ENCODE measurements around the gene CCNL2.
"Not testable (repeated sequence)": the region's sequence is repeated elsewhere in the genome, so short reads cannot be mapped to it uniquely, and the experiment has no call there.

The CCNL2 gene

DNA sequence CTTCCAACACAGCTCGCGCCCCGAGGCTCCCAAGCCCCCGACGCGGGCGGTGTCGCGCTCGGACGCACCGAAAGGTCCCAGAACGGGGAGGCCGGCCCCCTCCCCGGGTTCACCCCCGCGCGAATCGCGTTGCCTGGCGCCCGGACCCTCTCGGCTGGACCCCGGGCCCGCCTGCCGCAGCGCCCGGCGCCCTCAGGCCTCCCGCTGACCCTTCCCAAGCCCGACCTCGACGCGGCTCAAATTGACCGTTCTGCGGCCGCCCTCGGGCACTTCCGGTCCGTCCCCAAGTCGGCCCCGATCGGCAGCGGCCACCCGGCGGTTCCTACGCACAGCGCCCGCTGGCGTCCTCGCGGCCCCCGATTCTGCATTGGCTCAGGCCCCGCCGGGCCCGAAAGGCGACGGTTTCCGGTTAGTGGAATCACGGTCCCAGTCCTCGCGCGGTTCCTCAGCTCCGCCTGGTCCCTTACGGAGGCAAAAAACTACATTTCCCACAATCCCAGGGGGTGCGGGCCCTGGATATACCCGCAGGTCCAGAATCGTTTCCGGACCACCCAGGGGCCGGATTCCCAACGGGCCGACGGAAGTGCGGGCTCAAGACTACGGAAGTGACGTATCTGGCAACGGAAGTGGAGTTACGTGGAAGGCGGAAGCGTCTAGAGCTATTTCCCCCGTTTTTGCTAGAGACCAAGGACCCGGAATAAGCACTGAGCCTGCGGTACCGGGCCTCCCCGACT is 24.0 kb downstream of the CCNL2 start, which contains the start of gene AURKAIP1:
TSS of gene AURKAIP1 (minus strand) at position 279 of the 734 bp plus-strand sequence. CDS start 451 bp downstream, outside the sequence.
- H3K36me3 ChIP-seq (ENCODE audit: control insufficient read depth in 1 of 2, insufficient read depth in 2 of 2, low read length in 2 of 2) = peaks cover 0 to 12% of the 10 kb centered on the region in 2 donors
- H3K4me3 ChIP-seq (ENCODE audit: low read depth in 1 of 2, low read length in 2 of 2) = peak within 1 kb of the TSS; percentile 67 to 85
- H3K4me1 ChIP-seq (ENCODE audit: control insufficient read depth in 1 of 2, insufficient read depth in 2 of 2, low read length in 2 of 2) = peaks cover 6 to 39% of the 10 kb centered on the region in 2 donors
- no peaks in the 10 kb centered on the region for H3K9me3 ChIP-seq (ENCODE audit: control insufficient read depth in 1 of 2, low read length in 2 of 2)
- no peaks in the 10 kb centered on the region for H3K27me3 ChIP-seq (ENCODE audit: low read depth, low read length)
- H3K27ac ChIP-seq (ENCODE audit: low read length) = peak within 1 kb of the TSS; percentile 85

DNA sequence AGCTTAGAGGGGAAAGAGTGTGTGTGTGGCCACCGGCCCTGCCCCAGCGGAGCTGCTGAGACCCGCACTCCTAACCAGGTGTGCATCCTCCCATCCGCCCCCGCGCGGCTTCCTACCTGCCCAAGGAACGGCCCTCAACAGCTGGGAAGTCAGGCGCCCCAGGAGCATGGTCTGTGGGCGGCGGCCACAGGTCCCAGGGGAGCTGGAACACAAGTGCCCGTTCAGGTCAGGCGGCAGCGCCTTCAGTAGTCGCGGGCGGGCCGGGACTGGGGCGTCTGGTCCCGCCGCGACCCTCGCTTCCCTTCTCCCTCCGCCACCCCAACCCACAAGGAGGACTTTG is 24.6 kb downstream of the CCNL2 start:
- Histone ChIP-seq H3K4me3 (ENCODE audit: low read depth in 1 of 2, low read length in 2 of 2) (peak overlapping the region; percentile 67 to 85), H3K9me3 (ENCODE audit: control insufficient read depth in 1 of 2, low read length in 2 of 2) (no peaks in the 10 kb centered on the region), H3K36me3 (ENCODE audit: control insufficient read depth in 1 of 2, insufficient read depth in 2 of 2, low read length in 2 of 2) (peaks cover 0 to 12% of the 10 kb centered on the region in 2 donors), H3K27me3 (ENCODE audit: low read depth, low read length) (no peaks in the 10 kb centered on the region), H3K27ac (ENCODE audit: low read length) (peak overlapping the region; percentile 51), H3K4me1 (ENCODE audit: control insufficient read depth in 1 of 2, insufficient read depth in 2 of 2, low read length in 2 of 2) (peaks cover 6 to 39% of the 10 kb centered on the region in 2 donors)

DNA sequence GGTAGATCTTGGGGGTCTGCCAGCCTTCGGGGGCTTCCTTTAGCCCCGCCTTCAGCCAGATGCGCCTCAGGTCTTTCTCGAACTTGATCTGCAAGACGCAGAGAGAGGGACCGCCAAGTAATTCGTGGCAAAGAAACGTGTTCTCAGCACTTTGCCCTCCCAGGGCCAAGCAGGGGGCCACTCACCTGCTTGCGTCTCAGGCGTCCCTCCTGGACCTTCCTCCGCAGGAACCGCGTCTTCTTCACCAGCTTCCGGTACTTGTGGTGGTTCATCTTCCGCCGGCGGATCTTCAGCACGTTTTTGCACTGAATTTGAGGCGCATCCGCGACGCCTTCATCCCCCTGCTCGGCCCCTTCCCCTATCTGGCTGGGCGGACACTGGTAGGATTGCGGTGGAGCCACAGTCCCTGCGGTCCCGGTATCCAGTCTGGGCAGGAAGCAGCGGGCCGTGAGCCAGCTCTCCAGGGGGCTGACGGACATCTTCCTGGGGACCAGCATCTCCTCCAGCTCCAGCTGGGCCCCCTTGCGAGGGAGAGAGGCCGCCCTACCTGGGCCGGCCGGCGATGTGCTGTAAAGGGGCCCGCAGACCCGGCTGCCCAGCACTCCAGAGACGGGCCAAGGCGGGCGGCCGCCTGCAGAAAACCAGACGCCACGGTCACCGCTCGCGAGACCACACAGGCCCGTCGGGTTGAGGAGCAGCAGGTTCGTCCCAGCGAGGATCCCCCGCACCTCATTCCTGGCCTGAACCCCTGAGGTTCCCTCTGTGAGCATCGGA is 25.1 kb downstream of the CCNL2 start:
- peak overlapping the region; percentile 67 to 85 for H3K4me3 ChIP-seq (ENCODE audit: low read depth in 1 of 2, low read length in 2 of 2)
- H3K9me3 ChIP-seq (ENCODE audit: control insufficient read depth in 1 of 2, low read length in 2 of 2) = no peaks in the 10 kb centered on the region
- peaks cover 6 to 39% of the 10 kb centered on the region in 2 donors for H3K4me1 ChIP-seq (ENCODE audit: control insufficient read depth in 1 of 2, insufficient read depth in 2 of 2, low read length in 2 of 2)
- H3K27ac ChIP-seq (ENCODE audit: low read length) = peak overlapping the region; percentile 51
- H3K27me3 ChIP-seq (ENCODE audit: low read depth, low read length) = no peaks in the 10 kb centered on the region
- H3K36me3 ChIP-seq (ENCODE audit: control insufficient read depth in 1 of 2, insufficient read depth in 2 of 2, low read length in 2 of 2) = peaks cover 0 to 12% of the 10 kb centered on the region in 2 donors

DNA sequence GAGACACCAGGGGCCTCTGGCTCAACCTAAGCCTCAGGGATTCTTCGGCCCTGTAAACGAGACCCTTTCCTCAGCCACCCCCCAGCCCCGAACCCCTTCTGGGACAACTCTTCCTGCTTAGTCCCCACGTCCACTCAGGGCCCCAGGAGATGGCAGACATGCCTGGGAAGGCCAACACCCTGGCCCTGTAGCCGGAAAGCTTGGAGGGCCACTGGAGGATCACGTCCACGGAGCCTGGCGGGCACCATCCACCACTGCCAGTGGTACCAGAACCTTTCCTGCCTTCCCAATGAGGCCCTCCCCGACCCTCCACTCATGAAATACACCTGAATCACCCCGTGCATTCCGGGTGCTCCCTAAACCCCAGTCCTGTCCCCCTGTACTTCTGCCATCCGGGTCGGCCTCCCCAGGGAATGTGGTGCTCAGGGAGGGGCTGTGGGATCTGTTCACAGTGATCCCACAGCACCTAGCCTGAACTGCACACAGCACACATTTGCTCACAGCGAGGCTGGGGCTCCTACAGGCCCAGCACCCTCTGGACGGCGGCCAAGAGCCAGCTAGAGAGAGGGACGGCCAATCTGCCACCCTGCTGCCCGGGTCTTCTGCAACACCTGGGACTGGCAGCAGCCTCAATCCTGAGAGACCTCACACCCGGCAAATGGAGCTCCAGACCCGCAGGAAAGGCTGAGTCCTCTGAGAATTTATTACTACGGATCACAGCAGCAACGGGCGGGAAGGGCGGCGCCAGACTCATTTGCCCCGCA is 25.9 kb downstream of the CCNL2 start:
- Histone ChIP-seq H3K4me1 (ENCODE audit: control insufficient read depth in 1 of 2, insufficient read depth in 2 of 2, low read length in 2 of 2) (peaks cover 6 to 39% of the 10 kb centered on the region in 2 donors), H3K9me3 (ENCODE audit: control insufficient read depth in 1 of 2, low read length in 2 of 2) (no peaks in the 10 kb centered on the region), H3K4me3 (ENCODE audit: low read depth in 1 of 2, low read length in 2 of 2) (no peak overlapping the region), H3K27ac (ENCODE audit: low read length) (no peak overlapping the region), H3K36me3 (ENCODE audit: control insufficient read depth in 1 of 2, insufficient read depth in 2 of 2, low read length in 2 of 2) (peaks cover 0 to 12% of the 10 kb centered on the region in 2 donors), H3K27me3 (ENCODE audit: low read depth, low read length) (no peaks in the 10 kb centered on the region)

DNA sequence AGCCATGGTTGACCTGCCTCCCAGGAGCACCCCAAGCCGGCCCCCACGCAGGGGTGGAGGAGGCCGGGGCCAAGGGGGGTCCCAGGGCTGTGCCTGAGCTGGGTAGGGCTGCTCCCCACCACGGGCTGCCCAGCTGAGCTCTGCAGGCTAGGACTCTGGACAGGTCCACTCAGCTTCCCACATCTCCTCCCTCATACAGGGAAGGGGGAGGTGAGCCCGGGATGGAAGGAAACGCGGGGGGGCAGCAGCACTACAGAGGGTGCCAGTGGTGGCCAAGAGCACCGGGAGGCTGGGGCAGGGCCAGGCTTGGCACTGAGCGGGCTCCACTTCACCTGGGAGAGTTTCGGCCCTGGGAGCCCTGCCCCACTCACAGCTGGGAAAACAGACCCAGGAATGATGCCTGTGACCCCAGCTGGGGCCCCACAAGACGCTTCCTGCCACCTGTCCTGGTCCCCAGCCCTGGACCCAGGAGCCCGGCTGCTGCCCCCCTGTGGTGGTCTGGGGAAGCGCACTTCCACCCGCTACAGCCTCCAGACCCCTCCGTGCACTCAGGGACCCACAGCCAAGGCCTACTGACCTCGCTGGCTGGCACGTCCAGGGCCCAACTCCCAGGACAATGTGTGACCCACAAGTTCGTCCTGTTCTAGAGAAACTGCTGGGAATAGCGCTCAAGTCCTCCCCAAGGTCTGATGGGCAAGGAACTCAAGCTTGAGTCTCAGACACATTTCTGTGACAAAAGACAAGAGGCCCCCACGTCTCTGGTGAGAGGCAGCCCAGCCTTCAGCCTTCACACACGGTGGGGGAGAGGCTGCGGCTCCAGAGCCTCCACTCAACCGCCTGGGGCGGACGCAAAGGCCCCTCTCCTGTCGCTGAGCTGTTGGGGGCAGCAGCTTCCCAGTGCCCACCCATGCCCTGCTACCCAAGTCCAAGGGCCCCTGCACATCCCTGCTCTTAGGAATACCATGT is 27.1 kb downstream of the CCNL2 start:
- peaks cover 0 to 12% of the 10 kb centered on the region in 2 donors for H3K36me3 ChIP-seq (ENCODE audit: control insufficient read depth in 1 of 2, insufficient read depth in 2 of 2, low read length in 2 of 2)
- H3K27me3 ChIP-seq (ENCODE audit: low read depth, low read length) = no peaks in the 10 kb centered on the region
- no peak overlapping the region for H3K27ac ChIP-seq (ENCODE audit: low read length)
- no peaks in the 10 kb centered on the region for H3K9me3 ChIP-seq (ENCODE audit: control insufficient read depth in 1 of 2, low read length in 2 of 2)
- no peak overlapping the region for H3K4me3 ChIP-seq (ENCODE audit: low read depth in 1 of 2, low read length in 2 of 2)
- peaks cover 6 to 39% of the 10 kb centered on the region in 2 donors for H3K4me1 ChIP-seq (ENCODE audit: control insufficient read depth in 1 of 2, insufficient read depth in 2 of 2, low read length in 2 of 2)

DNA sequence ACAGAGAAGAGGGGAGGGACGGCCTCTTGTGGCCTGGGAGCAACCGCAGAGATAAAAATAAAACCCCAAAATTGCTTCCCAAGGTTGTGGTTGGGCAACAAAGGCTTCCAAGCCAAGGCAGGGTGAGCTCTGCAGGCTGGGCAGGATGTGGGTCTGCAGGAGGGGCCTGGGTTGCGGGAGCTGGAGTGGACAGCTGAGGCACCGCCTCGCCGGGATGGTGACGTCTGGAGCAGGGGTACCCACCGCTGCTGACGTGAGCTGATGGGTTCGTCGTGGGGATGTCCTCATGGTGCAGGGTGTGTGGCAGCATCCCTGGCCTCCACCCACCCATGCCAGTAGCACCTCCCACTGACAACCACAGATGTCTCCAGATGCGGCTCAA is 27.8 kb downstream of the CCNL2 start:
- no peak overlapping the region for H3K27ac ChIP-seq (ENCODE audit: low read length)
- H3K4me3 ChIP-seq (ENCODE audit: low read depth in 1 of 2, low read length in 2 of 2) = no peak overlapping the region
- H3K27me3 ChIP-seq (ENCODE audit: low read depth, low read length) = no peaks in the 10 kb centered on the region
- no peaks in the 10 kb centered on the region for H3K9me3 ChIP-seq (ENCODE audit: control insufficient read depth in 1 of 2, low read length in 2 of 2)
- H3K36me3 ChIP-seq (ENCODE audit: control insufficient read depth in 1 of 2, insufficient read depth in 2 of 2, low read length in 2 of 2) = peaks cover 0 to 12% of the 10 kb centered on the region in 2 donors
- peaks cover 6 to 39% of the 10 kb centered on the region in 2 donors for H3K4me1 ChIP-seq (ENCODE audit: control insufficient read depth in 1 of 2, insufficient read depth in 2 of 2, low read length in 2 of 2)

DNA sequence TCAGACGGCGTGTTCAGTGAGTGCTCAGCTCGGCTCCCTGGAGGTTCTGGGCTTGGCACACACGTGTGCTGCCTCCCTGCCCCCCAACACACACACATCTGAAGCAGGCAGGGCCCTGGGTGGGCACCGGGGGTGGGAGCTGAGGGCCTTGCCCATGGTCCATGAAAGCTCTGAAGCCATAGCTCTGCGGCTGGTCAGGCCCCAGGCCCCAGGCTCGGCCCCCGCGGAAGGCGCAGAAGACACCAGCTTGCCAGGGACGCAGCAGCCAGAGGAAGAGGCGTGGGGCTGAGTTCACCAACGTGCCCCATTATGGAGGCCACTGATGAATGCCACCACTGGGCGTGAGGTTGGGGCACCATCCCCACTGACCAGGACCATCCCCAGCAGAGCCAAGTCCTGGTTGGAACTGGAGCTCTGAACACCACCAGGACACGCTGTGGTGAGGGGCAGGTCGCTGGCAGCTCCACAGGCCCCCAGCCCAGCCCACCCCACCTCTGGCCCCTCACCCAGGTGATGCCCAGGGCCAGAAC is 28.3 kb downstream of the CCNL2 start:
- Histone ChIP-seq H3K36me3 (ENCODE audit: control insufficient read depth in 1 of 2, insufficient read depth in 2 of 2, low read length in 2 of 2) (peaks cover 0 to 12% of the 10 kb centered on the region in 2 donors), H3K4me3 (ENCODE audit: low read depth in 1 of 2, low read length in 2 of 2) (no peak overlapping the region)

DNA sequence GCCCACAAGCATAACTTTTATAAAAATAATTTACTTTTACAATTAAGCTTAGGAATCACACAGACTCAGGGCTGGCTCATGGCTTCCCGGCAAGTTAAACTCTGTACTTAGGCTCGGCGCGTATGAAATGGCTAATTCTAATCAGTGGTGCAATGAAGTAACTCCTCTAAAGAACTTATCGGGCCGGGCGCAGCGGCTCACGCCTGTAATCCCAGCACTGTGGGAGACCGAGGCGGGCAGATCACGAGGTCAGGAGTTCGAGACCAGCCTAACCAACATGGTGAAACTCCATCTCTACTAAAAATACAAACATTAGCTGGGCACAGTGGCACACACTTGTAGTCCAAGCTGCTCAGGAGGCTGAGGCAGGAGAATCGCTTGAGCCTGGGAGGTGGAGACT is 29.0 kb downstream of the CCNL2 start:
- H3K27ac ChIP-seq (ENCODE audit: low read length); H3K9me3 ChIP-seq (ENCODE audit: control insufficient read depth in 1 of 2, low read length in 2 of 2); H3K27me3 ChIP-seq (ENCODE audit: low read depth, low read length); H3K4me3 ChIP-seq (ENCODE audit: low read depth in 1 of 2, low read length in 2 of 2): not testable (repeated sequence)
- Histone ChIP-seq H3K4me1 (ENCODE audit: control insufficient read depth in 1 of 2, insufficient read depth in 2 of 2, low read length in 2 of 2) (peaks cover 6 to 33% of the 10 kb centered on the region in 2 donors), H3K36me3 (ENCODE audit: control insufficient read depth in 1 of 2, insufficient read depth in 2 of 2, low read length in 2 of 2) (peaks cover 0 to 12% of the 10 kb centered on the region in 2 donors)

More for the DNA sequence above, 28.3 kb downstream of the CCNL2 start:
- H3K9me3 ChIP-seq (ENCODE audit: control insufficient read depth in 1 of 2, low read length in 2 of 2) = no peaks in the 10 kb centered on the region
- H3K27ac ChIP-seq (ENCODE audit: low read length) = no peak overlapping the region
- H3K4me1 ChIP-seq (ENCODE audit: control insufficient read depth in 1 of 2, insufficient read depth in 2 of 2, low read length in 2 of 2) = peaks cover 6 to 34% of the 10 kb centered on the region in 2 donors
- H3K27me3 ChIP-seq (ENCODE audit: low read depth, low read length) = no peaks in the 10 kb centered on the region

DNA sequence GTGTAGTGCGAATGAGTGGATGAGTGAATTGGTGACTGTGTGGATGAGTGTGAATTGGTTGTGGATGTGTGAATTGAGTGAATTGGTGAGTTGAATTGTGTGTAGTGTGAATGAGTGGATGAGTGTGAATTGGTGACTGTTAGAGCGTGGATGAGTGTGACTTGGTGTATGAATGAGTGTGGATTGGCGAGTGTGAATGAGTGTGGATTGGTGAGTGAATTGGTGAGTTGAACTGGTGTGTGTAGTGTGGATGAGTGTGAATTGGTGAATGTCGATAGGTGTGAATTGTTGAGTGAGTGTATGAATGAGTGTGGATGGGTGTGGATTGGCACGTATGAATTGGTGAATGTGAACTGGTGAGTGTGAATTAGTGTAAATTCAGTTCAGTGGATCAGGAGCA is 31.8 kb downstream of the CCNL2 start:
- Histone ChIP-seq H3K27ac (ENCODE audit: low read length) (no peak overlapping the region), H3K4me1 (ENCODE audit: control insufficient read depth in 1 of 2, insufficient read depth in 2 of 2, low read length in 2 of 2) (peaks cover 0 to 12% of the 10 kb centered on the region in 2 donors), H3K9me3 (ENCODE audit: control insufficient read depth in 1 of 2, low read length in 2 of 2) (no peaks in the 10 kb centered on the region), H3K4me3 (ENCODE audit: low read depth in 1 of 2, low read length in 2 of 2) (no peak overlapping the region), H3K36me3 (ENCODE audit: control insufficient read depth in 1 of 2, insufficient read depth in 2 of 2, low read length in 2 of 2) (no peaks in the 10 kb centered on the region), H3K27me3 (ENCODE audit: low read depth, low read length) (no peaks in the 10 kb centered on the region)

DNA sequence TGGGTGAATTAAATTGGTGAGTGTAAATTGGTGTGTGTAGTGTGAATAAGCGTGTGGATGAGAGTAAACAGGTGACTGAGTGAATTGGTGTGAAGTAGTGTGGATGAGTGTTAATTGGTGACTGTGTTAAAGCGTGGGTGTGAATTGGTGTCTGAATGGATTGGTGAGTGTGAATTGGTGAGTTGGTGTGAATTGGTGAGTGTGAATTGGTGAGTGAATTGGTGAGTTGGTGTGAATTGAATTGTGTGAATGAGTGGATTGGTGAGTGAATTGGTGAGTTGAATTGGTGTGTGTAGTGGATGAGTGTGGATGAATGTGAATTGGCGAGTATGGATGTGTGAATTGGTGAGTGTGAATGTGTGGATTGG is 32.5 kb downstream of the CCNL2 start:
- Histone ChIP-seq H3K9me3 (ENCODE audit: control insufficient read depth in 1 of 2, low read length in 2 of 2) (no peaks in the 10 kb centered on the region), H3K27ac (ENCODE audit: low read length) (no peak overlapping the region), H3K27me3 (ENCODE audit: low read depth, low read length) (no peaks in the 10 kb centered on the region), H3K36me3 (ENCODE audit: control insufficient read depth in 1 of 2, insufficient read depth in 2 of 2, low read length in 2 of 2) (no peaks in the 10 kb centered on the region), H3K4me3 (ENCODE audit: low read depth in 1 of 2, low read length in 2 of 2) (no peak overlapping the region), H3K4me1 (ENCODE audit: control insufficient read depth in 1 of 2, insufficient read depth in 2 of 2, low read length in 2 of 2) (peaks cover 0 to 8% of the 10 kb centered on the region in 2 donors)
